Neural cell (in vitro differentiated cells): ENCODE measurements around the gene CAPN10.

ENCODE experiments used
- EP300 ChIP-seq: fragments of 450-650 bp; conservative IDR thresholded peaks from 2 replicates; pipeline ENCODE4 v1.6.1; 2014; ENCODE audit warnings: antibody characterized with exemption, mild to moderate bottlenecking, moderate library complexity; ENCODE audit not compliant: poor library complexity, severe bottlenecking
- EZH2 ChIP-seq: fragments of 200-600, 300-800 bp; shearing (Covaris generic), sonication (generic); IDR thresholded peaks from 2 replicates; pipeline ENCODE4 v1.6.1; 2014; ENCODE audit warnings: antibody characterized with exemption, low read length, borderline replicate concordance, mild to moderate bottlenecking; ENCODE audit not compliant: insufficient read depth, poor library complexity, severe bottlenecking
- MXI1 ChIP-seq: fragments of 450-650 bp; conservative IDR thresholded peaks from 2 replicates; pipeline ENCODE4 v1.6.1; 2014; ENCODE audit warnings: antibody characterized with exemption, mild to moderate bottlenecking; ENCODE audit not compliant: poor library complexity, severe bottlenecking
- SMC3 ChIP-seq: fragments of 450-650 bp; conservative IDR thresholded peaks from 2 replicates; pipeline ENCODE4 v1.6.1; 2014; ENCODE audit warnings: antibody characterized with exemption, mild to moderate bottlenecking, moderate library complexity; ENCODE audit not compliant: poor library complexity
- TAF1 ChIP-seq: IDR thresholded peaks from 2 replicates; pipeline ENCODE4 v1.6.1; 2012; ENCODE audit warnings: low read depth
- TF ChIP-seq, protein P1 (sequence below): fragments of 450-650 bp; IDR thresholded peaks from 2 replicates; pipeline ENCODE4 v1.5.1; 2014; ENCODE audit warnings: antibody characterized with exemption, mild to moderate bottlenecking, moderate library complexity; ENCODE audit not compliant: poor library complexity, severe bottlenecking
- TF ChIP-seq, protein P2 (sequence below): IDR thresholded peaks from 2 replicates; pipeline ENCODE4 v1.6.1; 2012; ENCODE audit warnings: borderline replicate concordance

DNA sequence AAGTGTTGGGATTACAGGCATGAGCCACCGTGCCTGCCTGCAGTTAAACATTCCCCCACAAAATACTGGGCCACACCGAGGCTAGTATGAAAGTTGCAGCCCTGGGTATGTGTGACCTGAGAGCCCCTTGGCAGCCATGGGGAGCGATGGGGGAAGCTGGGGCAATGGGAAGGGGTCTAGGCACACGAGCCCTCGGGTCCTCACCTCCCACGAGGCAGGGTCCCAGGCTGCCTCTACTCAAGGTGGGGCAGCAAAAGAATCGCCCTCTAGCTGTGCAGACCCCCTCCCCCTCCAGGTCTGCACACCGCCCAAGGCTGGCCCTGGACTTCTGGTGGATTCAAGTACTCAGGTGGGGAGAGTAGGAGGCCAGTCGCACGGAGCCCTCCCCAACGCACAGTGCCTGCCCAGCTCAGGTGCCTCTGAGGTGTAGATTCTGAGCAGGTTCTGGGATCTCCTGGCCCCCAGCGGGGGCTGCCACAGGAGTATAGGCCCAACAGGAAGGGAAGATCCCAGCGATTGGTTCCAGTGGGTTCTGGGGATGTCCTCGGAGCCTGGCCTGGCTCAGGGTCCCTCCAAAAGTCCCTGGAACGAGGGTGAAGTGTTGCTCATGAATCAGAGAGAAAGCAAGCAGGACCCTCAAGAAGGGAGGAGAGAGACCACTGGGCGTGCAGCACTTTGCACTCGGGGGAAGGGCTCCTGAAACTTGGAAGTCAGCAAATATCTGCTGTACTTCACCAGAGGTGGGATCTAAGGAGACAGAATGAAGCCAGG is 41.4 kb downstream of the CAPN10 start:
- TF ChIP-seq, protein P1, sequence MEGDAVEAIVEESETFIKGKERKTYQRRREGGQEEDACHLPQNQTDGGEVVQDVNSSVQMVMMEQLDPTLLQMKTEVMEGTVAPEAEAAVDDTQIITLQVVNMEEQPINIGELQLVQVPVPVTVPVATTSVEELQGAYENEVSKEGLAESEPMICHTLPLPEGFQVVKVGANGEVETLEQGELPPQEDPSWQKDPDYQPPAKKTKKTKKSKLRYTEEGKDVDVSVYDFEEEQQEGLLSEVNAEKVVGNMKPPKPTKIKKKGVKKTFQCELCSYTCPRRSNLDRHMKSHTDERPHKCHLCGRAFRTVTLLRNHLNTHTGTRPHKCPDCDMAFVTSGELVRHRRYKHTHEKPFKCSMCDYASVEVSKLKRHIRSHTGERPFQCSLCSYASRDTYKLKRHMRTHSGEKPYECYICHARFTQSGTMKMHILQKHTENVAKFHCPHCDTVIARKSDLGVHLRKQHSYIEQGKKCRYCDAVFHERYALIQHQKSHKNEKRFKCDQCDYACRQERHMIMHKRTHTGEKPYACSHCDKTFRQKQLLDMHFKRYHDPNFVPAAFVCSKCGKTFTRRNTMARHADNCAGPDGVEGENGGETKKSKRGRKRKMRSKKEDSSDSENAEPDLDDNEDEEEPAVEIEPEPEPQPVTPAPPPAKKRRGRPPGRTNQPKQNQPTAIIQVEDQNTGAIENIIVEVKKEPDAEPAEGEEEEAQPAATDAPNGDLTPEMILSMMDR = no peak
- TF ChIP-seq TAF1 (no peak), EP300 (no peak), MXI1 (no peak), EZH2 (no peak), SMC3 (no peak)
- TF ChIP-seq, protein P2, sequence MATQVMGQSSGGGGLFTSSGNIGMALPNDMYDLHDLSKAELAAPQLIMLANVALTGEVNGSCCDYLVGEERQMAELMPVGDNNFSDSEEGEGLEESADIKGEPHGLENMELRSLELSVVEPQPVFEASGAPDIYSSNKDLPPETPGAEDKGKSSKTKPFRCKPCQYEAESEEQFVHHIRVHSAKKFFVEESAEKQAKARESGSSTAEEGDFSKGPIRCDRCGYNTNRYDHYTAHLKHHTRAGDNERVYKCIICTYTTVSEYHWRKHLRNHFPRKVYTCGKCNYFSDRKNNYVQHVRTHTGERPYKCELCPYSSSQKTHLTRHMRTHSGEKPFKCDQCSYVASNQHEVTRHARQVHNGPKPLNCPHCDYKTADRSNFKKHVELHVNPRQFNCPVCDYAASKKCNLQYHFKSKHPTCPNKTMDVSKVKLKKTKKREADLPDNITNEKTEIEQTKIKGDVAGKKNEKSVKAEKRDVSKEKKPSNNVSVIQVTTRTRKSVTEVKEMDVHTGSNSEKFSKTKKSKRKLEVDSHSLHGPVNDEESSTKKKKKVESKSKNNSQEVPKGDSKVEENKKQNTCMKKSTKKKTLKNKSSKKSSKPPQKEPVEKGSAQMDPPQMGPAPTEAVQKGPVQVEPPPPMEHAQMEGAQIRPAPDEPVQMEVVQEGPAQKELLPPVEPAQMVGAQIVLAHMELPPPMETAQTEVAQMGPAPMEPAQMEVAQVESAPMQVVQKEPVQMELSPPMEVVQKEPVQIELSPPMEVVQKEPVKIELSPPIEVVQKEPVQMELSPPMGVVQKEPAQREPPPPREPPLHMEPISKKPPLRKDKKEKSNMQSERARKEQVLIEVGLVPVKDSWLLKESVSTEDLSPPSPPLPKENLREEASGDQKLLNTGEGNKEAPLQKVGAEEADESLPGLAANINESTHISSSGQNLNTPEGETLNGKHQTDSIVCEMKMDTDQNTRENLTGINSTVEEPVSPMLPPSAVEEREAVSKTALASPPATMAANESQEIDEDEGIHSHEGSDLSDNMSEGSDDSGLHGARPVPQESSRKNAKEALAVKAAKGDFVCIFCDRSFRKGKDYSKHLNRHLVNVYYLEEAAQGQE = no peak
